COR-L47 (cell line): ENCODE measurements around the gene KIT.

Experiments used
- DNase-seq: peaks from one replicate; lab custom pipeline; 2025; lab: John Stamatoyannopoulos, UW

KIT gene

GRCh38 chr4:54745031-54745770, 87.4 kb downstream of the KIT start:
- DNase-seq, result no peak

GRCh38 chr4:54746218-54746617, 88.5 kb downstream of the KIT start:
- DNase-seq, result no peak

DNA sequence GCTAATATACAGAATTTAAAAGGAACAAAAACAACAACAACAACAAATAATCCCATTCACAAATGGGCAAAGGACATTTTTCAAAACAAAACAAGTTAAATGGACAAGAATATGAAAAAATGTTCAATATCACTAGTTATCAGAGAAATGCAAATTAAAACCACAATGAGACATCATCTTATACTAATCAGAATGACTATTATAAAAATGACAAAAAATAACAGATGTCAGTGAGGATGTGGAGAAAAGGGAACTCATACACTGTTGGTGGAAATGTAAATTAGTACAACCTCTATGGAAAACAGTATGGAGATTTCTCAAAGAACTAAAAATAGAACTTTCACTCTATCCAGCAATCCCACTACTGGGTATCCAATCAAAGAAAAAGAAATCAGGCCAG, 92.6 kb downstream of the KIT start:
- DNase-seq, result no peak

- DNase-seq, result no peak
Measured at GRCh38 chr4:54754394-54754793, 96.6 kb downstream of the KIT start.

- no peak for DNase-seq
Measured at GRCh38 chr4:54764476-54764875, 106.7 kb downstream of the KIT start.

DNA sequence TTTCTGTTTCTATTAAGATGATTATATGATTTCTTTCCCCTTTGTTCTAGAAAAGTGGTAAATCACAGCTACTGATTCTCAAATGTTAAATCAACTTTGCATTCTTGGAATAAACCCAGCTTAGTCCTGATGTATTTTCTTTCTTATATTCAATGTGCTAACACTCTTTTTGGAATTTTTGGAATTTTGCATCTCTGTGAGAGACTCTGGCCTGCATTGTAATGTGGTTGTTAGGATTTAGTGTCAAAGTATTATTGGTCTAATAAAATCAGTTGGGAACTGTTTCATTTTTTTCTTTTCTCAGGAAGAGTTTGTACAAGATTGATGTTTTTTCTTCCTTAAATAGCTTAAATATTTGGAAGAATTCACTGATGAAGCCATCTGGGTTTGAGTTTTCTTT, 109.6 kb downstream of the KIT start:
- no peak for DNase-seq

GRCh38 chr4:54773022-54773421, 115.3 kb downstream of the KIT start:
- DNase-seq, result no peak

DNA sequence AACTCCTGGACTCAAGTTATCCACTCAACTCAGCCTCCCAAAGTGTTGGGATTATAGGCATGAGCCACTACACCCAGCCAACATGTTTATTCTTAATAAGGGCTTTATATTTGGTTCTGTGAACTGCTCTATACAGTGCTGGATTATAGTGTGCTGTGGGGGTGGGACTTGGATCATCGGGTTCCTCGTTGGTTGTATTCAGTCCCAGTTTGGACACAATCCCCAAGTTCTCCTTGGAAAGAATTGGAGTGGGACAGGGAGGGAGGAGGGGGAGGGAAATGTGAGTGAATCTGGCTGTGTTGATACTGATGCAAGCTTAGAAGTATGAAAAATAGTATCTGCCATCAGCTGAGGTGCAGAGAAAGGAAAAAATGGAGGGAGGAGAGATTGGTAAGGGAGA, 121.3 kb downstream of the KIT start:
- DNase-seq, result no peak

- no peak for DNase-seq
Measured at GRCh38 chr4:54779476-54780148, 121.9 kb downstream of the KIT start.

GRCh38 chr4:54780149-54780495, 122.4 kb downstream of the KIT start:
- no peak for DNase-seq

- no peak for DNase-seq
Measured at GRCh38 chr4:54781756-54782155, 124.0 kb downstream of the KIT start.

DNA sequence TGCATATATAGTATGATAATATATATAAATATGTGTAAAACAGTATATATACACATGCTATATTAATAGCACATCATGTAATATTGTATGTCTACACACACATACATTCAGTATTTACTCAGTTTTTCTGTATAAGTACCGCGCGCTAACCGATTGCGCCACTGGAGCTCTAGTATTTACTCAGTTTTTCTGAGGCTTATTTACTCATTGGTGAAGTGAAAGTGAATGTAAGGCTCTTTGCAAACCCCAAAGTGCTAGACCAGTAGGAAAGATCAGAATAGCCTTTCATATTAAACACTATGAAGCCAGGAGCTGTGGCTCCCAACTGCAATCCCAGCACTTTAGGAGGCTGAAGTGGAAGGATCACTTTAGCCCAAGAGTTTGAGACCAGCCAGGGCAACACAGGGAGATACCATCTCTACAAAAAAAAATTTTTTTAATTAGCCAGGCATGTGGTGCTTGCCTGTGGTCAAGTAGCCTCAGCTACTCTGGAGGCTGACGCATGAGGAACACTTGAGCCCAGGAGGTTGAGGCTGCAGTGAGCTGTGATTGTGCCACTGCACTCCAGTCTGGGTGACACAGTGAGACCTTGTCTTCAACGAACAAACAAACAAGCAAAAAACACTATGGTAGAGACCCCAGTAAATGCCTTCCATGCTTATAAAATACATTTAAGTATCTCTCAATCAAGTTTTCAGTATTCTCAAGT, 125.8 kb downstream of the KIT start:
- no peak for DNase-seq

DNA sequence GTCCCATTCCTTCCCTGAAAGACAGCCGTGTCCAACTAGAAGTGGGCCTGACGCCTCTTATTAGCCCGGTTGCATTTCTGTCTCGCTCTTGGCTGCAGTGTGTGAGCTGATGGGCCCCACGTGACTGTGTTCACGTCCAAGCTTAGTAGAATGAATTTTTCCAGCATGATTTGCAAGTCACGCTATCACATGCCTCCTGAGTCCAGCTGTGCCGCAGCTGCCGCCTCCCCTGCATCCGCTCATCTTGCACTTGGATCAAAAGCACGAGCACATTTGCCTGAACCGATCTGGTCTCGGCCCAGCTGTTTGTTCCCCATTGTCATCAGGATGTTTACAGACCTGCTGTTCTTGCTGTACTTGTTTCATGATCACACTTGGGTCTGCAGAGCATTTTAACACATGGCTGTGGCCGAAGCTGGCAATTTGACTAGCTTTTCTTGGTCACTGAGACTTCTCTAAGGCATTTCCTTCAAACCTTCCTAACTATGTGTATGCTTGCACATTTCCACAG, 126.5 kb downstream of the KIT start:
- no peak for DNase-seq
